Gastrocnemius medialis (tissue), 4 donors: ENCODE data around the gene SPATA16. TPM values are rescaled to one million over a fixed set of nuclear protein-coding genes. Genes with fewer than 3 reads are reported as not detected.

ENCODE experiments used
- ATAC-seq, 2 donors: fragments of 150-250 bp; one replicate each; pipeline ENCODE4 v1.9.1; 2016
- DNase-seq, 2 donors: peaks; one replicate each; pipeline ENCODE4 v3.0.0-alpha.2; 2019
- H3K27ac ChIP-seq, 4 donors: fragments of 200-600 bp; sonication (generic); 1 replicate in 1 of 4; 2 replicates in 3 of 4; pipeline ENCODE4 v1.5.1; 2016 to 2018; ENCODE audit warnings: mild to moderate bottlenecking in 2 of 4, moderate library complexity in 1 of 4
- H3K27me3 ChIP-seq, 3 donors: fragments of 200-600 bp; sonication (generic) in 2 of 3; 1 replicate in 1 of 3; 2 replicates in 2 of 3; pipeline versions ENCODE4 v1.5.1 to v1.6.0; 2016 to 2019; ENCODE audit warnings: mild to moderate bottlenecking in 1 of 3, moderate library complexity in 1 of 3
- H3K36me3 ChIP-seq, 2 donors: fragments of 200-600 bp; sonication (generic) in 1 of 2; one replicate each; pipeline ENCODE4 v1.5.1; 2017 to 2018
- H3K4me1 ChIP-seq, 2 donors: fragments of 200-600 bp; sonication (generic) in 1 of 2; one replicate each; pipeline ENCODE4 v1.5.1; 2016 to 2017; ENCODE audit warnings: mild to moderate bottlenecking in 2 of 2
- H3K4me3 ChIP-seq, 4 donors: fragments of 200-600 bp; sonication (generic) in 3 of 4; 1 replicate in 1 of 4; 2 replicates in 3 of 4; pipeline ENCODE4 v1.5.1; 2016 to 2019; ENCODE audit warnings: mild to moderate bottlenecking in 2 of 4
- H3K9me3 ChIP-seq, 3 donors: fragments of 200-600 bp; sonication (generic) in 2 of 3; 1 replicate in 1 of 3; 2 replicates in 2 of 3; pipeline ENCODE4 v1.5.1; 2016 to 2019
- POLR2A ChIP-seq, 2 donors: fragments of 450-650 bp; IDR thresholded peaks; one replicate each; pipeline ENCODE4 v1.6.1; 2017; ENCODE audit warnings: antibody characterized with exemption in 2 of 2, mild to moderate bottlenecking in 2 of 2, moderate library complexity in 2 of 2
- in situ Hi-C, 4 donors: fragments of 200-750 bp; cut with MboI; loops; one replicate each; pipeline versions ENCODE4 v1.15.0 to v1.8.0; 2017; ENCODE audit warnings: low sequenced_read_pairs in 4 of 4
- intact Hi-C: fragments of 100-400 bp; cut with DNase I; formaldehyde crosslinking; loops from one replicate; pipeline ENCODE4 v1.15.1; 2023; ENCODE audit warnings: low total_unique reads
- total RNA-seq, 4 donors: library from RNA; depleted of rRNA; stranded (reverse); fragments of >200 nt; gene quantifications; one replicate each; pipeline versions ENCODE4 v1.1.0 to v1.2.3, GENCODE V29; 2016
- TF ChIP-seq, protein P1 (sequence below), 5 experiments: fragments of 450-650 bp in 3 of 5; fragments of 200-600 bp in 2 of 5; sonication (generic) in 2 of 5; IDR thresholded peaks in 4 of 5; conservative IDR thresholded peaks in 1 of 5; 1 replicate in 4 of 5; 2 replicates in 1 of 5; pipeline ENCODE4 v1.5.1; 2016 to 2019; ENCODE audit warnings: antibody characterized with exemption in 5 of 5, mild to moderate bottlenecking in 3 of 5, moderate library complexity in 3 of 5

Gene SPATA16
- total RNA-seq, 4 donors from 2014 or later: not detected

GRCh38 chr3:173109143-173109542 lies 31.9 kb downstream of the SPATA16 start:
- TF ChIP-seq, protein P1, sequence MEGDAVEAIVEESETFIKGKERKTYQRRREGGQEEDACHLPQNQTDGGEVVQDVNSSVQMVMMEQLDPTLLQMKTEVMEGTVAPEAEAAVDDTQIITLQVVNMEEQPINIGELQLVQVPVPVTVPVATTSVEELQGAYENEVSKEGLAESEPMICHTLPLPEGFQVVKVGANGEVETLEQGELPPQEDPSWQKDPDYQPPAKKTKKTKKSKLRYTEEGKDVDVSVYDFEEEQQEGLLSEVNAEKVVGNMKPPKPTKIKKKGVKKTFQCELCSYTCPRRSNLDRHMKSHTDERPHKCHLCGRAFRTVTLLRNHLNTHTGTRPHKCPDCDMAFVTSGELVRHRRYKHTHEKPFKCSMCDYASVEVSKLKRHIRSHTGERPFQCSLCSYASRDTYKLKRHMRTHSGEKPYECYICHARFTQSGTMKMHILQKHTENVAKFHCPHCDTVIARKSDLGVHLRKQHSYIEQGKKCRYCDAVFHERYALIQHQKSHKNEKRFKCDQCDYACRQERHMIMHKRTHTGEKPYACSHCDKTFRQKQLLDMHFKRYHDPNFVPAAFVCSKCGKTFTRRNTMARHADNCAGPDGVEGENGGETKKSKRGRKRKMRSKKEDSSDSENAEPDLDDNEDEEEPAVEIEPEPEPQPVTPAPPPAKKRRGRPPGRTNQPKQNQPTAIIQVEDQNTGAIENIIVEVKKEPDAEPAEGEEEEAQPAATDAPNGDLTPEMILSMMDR (IDR thresholded peaks at IDR 0.05 in 4 of 5, conservative IDR thresholded peaks at IDR 0.05 in 1 of 5): no peak
- TF ChIP-seq POLR2A (IDR thresholded peaks at IDR 0.05): no peak
- Histone ChIP-seq H3K27ac (no peak overlapping the region), H3K27me3 (no peaks in the 10 kb centered on the region), H3K36me3 (no peaks in the 10 kb centered on the region), H3K9me3 (no peaks in the 10 kb centered on the region), H3K4me1 (no peaks in the 10 kb centered on the region), H3K4me3 (no peak overlapping the region)
- DNase-seq (no peak), ATAC-seq (no peak)
- intact Hi-C loops: no loop called here
- in situ Hi-C loops: no loop called here

DNA sequence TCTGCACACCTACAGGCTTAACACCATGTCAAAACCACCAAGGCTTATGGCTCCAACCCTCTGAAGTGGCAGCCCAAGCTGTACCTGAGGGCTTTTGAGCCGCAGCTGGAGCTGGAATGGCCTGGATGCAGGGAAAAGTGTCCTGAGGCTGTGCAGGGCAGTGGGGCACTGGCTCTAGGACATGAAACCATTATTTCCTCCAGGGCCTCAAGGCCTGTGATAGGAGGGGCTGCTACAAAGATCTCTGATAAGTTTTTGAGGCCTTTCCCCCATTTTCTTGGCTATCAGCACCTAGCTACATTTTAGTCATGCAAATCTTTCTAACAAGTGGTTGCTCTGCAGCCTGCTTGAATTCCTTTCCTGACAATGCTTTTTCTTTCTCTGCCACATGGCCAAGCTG lies 37.6 kb downstream of the SPATA16 start:
- no peak for ATAC-seq
- TF ChIP-seq, protein P1 (IDR thresholded peaks at IDR 0.05 in 4 of 5, conservative IDR thresholded peaks at IDR 0.05 in 1 of 5): no peak
- no peak for TF ChIP-seq POLR2A (IDR thresholded peaks at IDR 0.05)

DNA sequence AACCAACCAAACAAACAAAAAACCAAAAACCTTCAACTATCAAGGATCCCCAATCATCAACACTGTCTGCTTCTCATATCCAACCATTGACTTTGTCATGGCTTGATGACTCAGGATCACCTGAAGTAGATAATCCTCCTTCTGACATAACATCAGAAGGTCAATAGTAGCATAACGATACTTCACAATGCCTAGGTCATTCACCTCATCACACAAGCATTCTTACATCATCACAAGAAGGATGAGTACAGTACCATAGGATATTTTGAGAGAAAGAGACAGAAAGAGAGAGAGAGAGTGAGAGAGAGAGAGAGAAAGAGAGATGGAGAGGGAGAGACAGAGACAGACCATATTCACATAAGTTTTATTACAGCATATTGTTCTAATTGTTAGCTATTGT lies 42.1 kb downstream of the SPATA16 start:
- H3K9me3 ChIP-seq: no peaks in the 10 kb centered on the region
- intact Hi-C loops: no loop called here
- in situ Hi-C loops: no loop called here
- H3K4me3 ChIP-seq: no peak overlapping the region
- no peak for DNase-seq
- no peaks in the 10 kb centered on the region for H3K36me3 ChIP-seq
- H3K27me3 ChIP-seq: no peaks in the 10 kb centered on the region
- no peak for ATAC-seq
- no peak overlapping the region for H3K27ac ChIP-seq
- TF ChIP-seq POLR2A (IDR thresholded peaks at IDR 0.05): no peak
- TF ChIP-seq, protein P1 (IDR thresholded peaks at IDR 0.05 in 4 of 5, conservative IDR thresholded peaks at IDR 0.05 in 1 of 5): no peak
- no peaks in the 10 kb centered on the region for H3K4me1 ChIP-seq

More for the DNA sequence above, 37.6 kb downstream of the SPATA16 start:
- Histone ChIP-seq H3K36me3 (no peaks in the 10 kb centered on the region), H3K4me1 (no peaks in the 10 kb centered on the region), H3K4me3 (no peak overlapping the region), H3K9me3 (no peaks in the 10 kb centered on the region), H3K27ac (no peak overlapping the region), H3K27me3 (no peaks in the 10 kb centered on the region)
- intact Hi-C loops: no loop called here
- in situ Hi-C loops: no loop called here
- no peak for DNase-seq

DNA sequence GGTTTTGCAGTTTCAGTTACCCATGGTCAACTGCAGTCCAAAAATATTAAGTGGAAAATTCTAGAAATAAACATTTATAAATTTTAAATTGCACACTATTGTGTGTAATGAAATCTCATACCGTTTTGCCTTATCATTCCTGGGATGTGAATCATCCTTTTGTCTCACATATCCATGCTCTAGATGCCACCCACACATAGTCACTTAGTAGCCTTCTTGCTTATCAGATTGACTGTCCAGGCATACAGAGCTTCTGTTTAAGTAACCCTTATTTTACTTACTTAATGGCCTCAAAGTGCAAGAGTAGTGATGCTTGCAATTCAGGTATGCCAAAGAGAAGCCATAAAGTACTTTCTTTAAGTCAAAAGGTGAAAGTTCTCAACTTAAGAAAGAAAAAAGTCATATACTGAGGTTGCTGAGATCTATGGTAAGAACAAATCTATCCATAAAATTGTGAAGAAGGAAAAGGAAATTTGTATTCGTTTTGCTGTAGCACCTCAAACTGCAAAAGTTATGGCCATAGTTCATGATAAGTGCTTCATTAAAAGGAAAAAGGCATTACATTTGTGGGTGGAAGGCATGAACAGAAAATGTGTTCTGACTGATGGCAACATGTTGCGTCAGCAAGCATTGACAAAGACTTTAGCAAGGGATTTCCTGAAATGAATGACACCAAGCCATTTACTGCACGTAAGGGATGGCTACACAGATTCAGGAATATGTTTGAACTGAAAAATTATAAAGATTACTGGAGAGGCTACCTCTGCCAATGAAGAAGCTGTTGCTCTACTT lies 43.8 kb downstream of the SPATA16 start:
- ATAC-seq (no peak), DNase-seq (no peak)
- Histone ChIP-seq H3K36me3 (no peaks in the 10 kb centered on the region), H3K4me3 (no peak overlapping the region), H3K27me3 (no peaks in the 10 kb centered on the region), H3K27ac (no peak overlapping the region), H3K4me1 (no peaks in the 10 kb centered on the region), H3K9me3 (no peaks in the 10 kb centered on the region)
- TF ChIP-seq, protein P1 (IDR thresholded peaks at IDR 0.05 in 4 of 5, conservative IDR thresholded peaks at IDR 0.05 in 1 of 5): no peak
- TF ChIP-seq POLR2A (IDR thresholded peaks at IDR 0.05): no peak
- intact Hi-C loops (no loop called here), in situ Hi-C loops (no loop called here)
